Prostate gland (tissue), 2 donors: ENCODE data around the gene IKZF1.
A peak's percentile ranks its signal among the peaks of the same experiment; 100 is the strongest.

Experiments
- CTCF ChIP-seq, 4 experiments: fragments of 200-600 bp in 2 of 4; fragments of 450-650 bp in 2 of 4; sonication (generic) in 2 of 4; IDR thresholded peaks; 1 replicate in 3 of 4; 2 replicates in 1 of 4; pipeline ENCODE4 v1.5.1; 2016 to 2019; ENCODE audit warnings: antibody characterized with exemption in 4 of 4, mild to moderate bottlenecking in 2 of 4, moderate library complexity in 2 of 4
- POLR2A ChIP-seq: fragments of 450-650 bp; IDR thresholded peaks from one replicate; pipeline ENCODE4 v1.6.1; 2016; ENCODE audit warnings: antibody characterized with exemption, mild to moderate bottlenecking

GRCh38 chr7:50418086-50418515, 113.6 kb downstream of the IKZF1 start:
- TF ChIP-seq CTCF (IDR thresholded peaks at IDR 0.05) (peak; percentile 40 to 83 (median 64)), POLR2A (no peak)
